ENCODE measurements around the gene BICD2.

BICD2 gene

DNA sequence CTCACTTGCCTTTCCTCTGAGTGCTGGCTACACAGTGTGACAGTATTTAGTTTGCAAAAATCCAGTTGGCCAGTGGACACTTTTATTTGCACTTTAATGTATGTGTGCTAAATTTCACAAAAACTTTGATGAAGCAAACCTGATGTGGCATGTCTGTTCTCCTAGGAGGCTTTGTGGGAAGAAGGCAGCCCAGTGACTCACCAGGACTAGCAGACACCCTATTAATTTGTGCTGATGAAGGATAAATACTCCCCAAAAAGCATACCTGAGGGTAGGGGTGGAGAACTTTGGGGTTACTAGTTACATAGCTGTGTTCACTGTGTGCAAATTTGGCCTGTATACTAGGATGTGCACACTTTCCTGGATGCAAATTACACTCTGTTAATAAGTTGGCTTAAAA, 55.4 kb downstream of the BICD2 start:
- no peak overlapping the region for H3K4me3 Mint-ChIP-seq
- peaks cover 25% of the 10 kb centered on the region for H3K4me1 Mint-ChIP-seq
- peaks cover 67% of the 10 kb centered on the region for H3K36me3 Mint-ChIP-seq (ENCODE audit: low read depth)
- peaks cover 7% of the 10 kb centered on the region for H3K9me3 Mint-ChIP-seq
- DNase-seq = no peak
- H3K27me3 Mint-ChIP-seq (ENCODE audit: low read depth, poor library complexity) = no peaks in the 10 kb centered on the region
- TF ChIP-seq, protein P1, sequence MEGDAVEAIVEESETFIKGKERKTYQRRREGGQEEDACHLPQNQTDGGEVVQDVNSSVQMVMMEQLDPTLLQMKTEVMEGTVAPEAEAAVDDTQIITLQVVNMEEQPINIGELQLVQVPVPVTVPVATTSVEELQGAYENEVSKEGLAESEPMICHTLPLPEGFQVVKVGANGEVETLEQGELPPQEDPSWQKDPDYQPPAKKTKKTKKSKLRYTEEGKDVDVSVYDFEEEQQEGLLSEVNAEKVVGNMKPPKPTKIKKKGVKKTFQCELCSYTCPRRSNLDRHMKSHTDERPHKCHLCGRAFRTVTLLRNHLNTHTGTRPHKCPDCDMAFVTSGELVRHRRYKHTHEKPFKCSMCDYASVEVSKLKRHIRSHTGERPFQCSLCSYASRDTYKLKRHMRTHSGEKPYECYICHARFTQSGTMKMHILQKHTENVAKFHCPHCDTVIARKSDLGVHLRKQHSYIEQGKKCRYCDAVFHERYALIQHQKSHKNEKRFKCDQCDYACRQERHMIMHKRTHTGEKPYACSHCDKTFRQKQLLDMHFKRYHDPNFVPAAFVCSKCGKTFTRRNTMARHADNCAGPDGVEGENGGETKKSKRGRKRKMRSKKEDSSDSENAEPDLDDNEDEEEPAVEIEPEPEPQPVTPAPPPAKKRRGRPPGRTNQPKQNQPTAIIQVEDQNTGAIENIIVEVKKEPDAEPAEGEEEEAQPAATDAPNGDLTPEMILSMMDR (IDR thresholded peaks at IDR 0.05) = no peak
- H3K27ac Mint-ChIP-seq = no peak overlapping the region

DNA sequence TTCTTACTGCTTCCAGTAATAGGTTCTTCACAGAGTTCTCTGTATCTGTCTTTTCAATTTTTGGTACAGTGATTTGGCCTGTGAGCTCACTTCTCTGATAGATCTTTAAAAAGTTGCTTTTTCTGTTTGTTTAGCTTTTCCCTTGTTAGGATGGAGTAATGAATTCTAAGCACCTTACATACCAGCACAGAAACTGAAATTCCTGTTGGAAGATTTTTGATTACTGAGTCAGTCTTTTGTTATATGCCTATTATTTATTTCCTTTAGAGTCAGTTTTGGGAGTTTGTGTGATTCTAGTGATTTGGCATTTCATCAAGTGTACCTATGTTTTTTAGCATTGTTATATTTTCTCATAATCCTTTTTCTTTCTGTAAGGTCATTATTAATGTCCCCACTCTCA, 57.1 kb downstream of the BICD2 start:
- DNase-seq = no peak
- peaks cover 7% of the 10 kb centered on the region for H3K9me3 Mint-ChIP-seq
- H3K4me1 Mint-ChIP-seq = peaks cover 25% of the 10 kb centered on the region
- H3K4me3 Mint-ChIP-seq = no peak overlapping the region
- TF ChIP-seq, protein P1 (IDR thresholded peaks at IDR 0.05) = no peak
- peaks cover 68% of the 10 kb centered on the region for H3K36me3 Mint-ChIP-seq (ENCODE audit: low read depth)
- no peaks in the 10 kb centered on the region for H3K27me3 Mint-ChIP-seq (ENCODE audit: low read depth, poor library complexity)
- H3K27ac Mint-ChIP-seq = peak overlapping the region; percentile 27

DNA sequence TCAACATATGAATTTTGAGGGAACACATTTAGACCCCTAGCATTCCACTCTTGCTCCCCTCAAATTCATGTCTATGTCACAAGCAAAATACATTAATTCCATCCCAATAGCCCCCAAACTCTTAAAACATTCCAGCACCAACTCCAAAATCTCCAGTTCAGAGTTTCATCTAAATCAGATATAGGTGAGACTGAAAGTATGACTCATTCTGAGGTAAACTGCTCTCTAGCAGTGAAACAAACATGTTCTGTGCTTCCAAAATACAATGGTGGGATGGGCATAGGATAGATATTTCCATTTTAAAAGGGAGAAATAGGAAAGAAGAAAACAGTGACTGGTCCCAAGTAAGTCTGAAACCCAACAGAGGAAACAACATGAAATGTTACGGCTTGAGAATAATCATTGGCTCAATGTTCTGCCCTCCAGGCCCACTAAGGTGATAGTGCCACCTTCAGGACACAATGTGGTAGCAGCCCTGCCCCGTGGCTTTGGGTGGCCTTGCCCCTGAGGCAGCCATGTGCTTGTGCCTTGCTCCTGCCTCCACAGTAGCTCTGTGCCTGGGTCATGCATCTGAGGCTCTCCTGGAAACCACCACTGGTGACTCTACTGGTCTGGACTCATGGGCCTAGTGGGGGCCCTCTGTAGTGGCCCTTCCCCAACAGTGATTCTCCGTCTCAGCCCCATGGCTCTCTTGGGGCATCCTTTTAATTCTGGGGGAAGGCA, 58.3 kb downstream of the BICD2 start:
- H3K9me3 Mint-ChIP-seq = peaks cover 7% of the 10 kb centered on the region
- DNase-seq = no peak
- H3K4me1 Mint-ChIP-seq = peaks cover 25% of the 10 kb centered on the region
- no peak overlapping the region for H3K4me3 Mint-ChIP-seq
- TF ChIP-seq, protein P1 (IDR thresholded peaks at IDR 0.05) = no peak
- no peak overlapping the region for H3K27ac Mint-ChIP-seq
- no peaks in the 10 kb centered on the region for H3K27me3 Mint-ChIP-seq (ENCODE audit: low read depth, poor library complexity)
- H3K36me3 Mint-ChIP-seq (ENCODE audit: low read depth) = peaks cover 57% of the 10 kb centered on the region

DNA sequence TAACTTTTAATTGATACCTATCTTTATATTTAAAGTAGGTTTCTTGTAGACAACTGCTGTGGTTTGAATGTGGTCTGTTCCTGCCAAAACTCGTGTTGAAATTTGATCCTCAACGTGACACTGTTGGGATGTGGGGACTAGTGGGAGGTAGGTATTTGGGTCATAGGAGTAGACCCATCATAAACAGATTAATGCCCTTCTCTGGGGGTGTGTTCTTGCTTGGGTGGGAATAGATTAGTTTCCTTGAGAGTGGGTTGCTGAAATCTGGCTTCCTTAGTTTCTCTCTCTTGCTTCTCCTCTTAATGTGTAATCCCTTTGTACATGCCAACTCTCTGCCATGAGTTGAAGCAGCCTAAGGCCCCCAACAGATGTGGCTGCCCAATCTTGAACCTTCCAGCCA, 60.1 kb downstream of the BICD2 start:
- no peak overlapping the region for H3K27ac Mint-ChIP-seq
- H3K36me3 Mint-ChIP-seq (ENCODE audit: low read depth) = peaks cover 60% of the 10 kb centered on the region
- no peak for DNase-seq
- H3K4me3 Mint-ChIP-seq = no peak overlapping the region
- peaks cover 7% of the 10 kb centered on the region for H3K9me3 Mint-ChIP-seq
- H3K27me3 Mint-ChIP-seq (ENCODE audit: low read depth, poor library complexity) = no peaks in the 10 kb centered on the region
- TF ChIP-seq, protein P1 (IDR thresholded peaks at IDR 0.05) = no peak
- peaks cover 25% of the 10 kb centered on the region for H3K4me1 Mint-ChIP-seq

GRCh38 chr9:92696619-92697018, 68.0 kb downstream of the BICD2 start:
- Mint-ChIP-seq H3K27me3 (ENCODE audit: low read depth, poor library complexity) (no peaks in the 10 kb centered on the region), H3K36me3 (ENCODE audit: low read depth) (peaks cover 37% of the 10 kb centered on the region), H3K27ac (no peak overlapping the region), H3K4me3 (no peak overlapping the region), H3K9me3 (peaks cover 68% of the 10 kb centered on the region), H3K4me1 (no peaks in the 10 kb centered on the region)
- TF ChIP-seq, protein P1 (IDR thresholded peaks at IDR 0.05) = no peak
- DNase-seq = no peak

- no peaks in the 10 kb centered on the region for H3K4me1 Mint-ChIP-seq
- peaks cover 28% of the 10 kb centered on the region for H3K9me3 Mint-ChIP-seq
- TF ChIP-seq, protein P1 (IDR thresholded peaks at IDR 0.05) = no peak
- peaks cover 10% of the 10 kb centered on the region for H3K27me3 Mint-ChIP-seq (ENCODE audit: low read depth, poor library complexity)
- H3K36me3 Mint-ChIP-seq (ENCODE audit: low read depth) = no peaks in the 10 kb centered on the region
- no peak overlapping the region for H3K4me3 Mint-ChIP-seq
- no peak for DNase-seq
- H3K27ac Mint-ChIP-seq = no peak overlapping the region
Measured at GRCh38 chr9:92686954-92687353, 77.7 kb downstream of the BICD2 start.

All from nephron progenitor cell (in vitro differentiated cells).